ENCODE results near the gene TOGARAM2.

TOGARAM2 gene

DNA sequence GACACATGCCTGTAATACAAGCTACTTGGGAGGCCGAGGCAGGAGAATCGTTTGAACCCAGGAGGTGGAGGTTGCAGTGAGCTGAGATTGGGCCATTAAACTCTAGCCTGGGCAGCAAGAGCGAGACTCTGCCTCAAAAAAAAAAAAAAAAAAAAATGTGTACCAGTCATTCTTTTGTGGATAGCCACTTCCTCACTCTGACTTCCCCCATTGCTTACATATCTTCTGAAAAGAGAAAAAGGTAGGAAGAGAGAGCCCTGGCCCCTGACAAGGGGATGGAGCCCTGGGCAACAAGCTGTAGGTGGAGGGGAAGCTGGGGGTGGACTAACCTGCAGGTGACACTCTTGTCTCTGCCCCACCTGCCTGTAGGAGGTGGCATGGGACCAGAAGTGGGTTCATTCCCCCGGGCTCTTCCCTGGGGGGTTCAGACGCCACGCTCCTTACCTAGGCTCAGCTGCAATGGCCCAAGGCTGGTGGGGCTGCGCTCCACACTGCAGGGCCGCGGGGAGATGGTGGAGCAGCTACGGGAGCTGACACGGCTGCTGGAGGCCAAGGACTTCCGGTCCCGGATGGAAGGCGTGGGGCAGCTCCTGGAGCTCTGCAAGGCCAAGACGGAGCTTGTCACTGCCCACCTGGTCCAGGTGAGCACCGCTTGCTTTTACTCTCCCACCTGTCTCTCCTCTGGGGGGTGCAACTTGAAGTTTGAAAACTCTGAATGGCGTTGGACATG is 54.1 kb downstream of the TOGARAM2 start:
- Histone ChIP-seq H3K4me1 (ENCODE audit: control insufficient read depth, insufficient read depth, low read length) (no peaks in the 10 kb centered on the region), H3K4me3 (ENCODE audit: insufficient read depth, low read depth, low read length) (no peak overlapping the region), H3K9me3 (ENCODE audit: control insufficient read depth, low read length) (no peaks in the 10 kb centered on the region), H3K27me3 (ENCODE audit: control insufficient read depth, insufficient read depth, low read length, poor library complexity, severe bottlenecking) (no peaks in the 10 kb centered on the region), H3K36me3 (ENCODE audit: control insufficient read depth, insufficient read depth, low read length) (no peaks in the 10 kb centered on the region), H3K27ac (ENCODE audit: insufficient read depth, low read depth, low read length, poor library complexity, severe bottlenecking) (no peak overlapping the region)
- WGBS, 2 experiments: 95 to 97% methylated on average over 17 of the region's 17 CpGs

- H3K4me3 ChIP-seq (ENCODE audit: insufficient read depth, low read depth, low read length): no peak overlapping the region
- H3K27me3 ChIP-seq (ENCODE audit: control insufficient read depth, insufficient read depth, low read length, poor library complexity, severe bottlenecking): no peaks in the 10 kb centered on the region
- H3K36me3 ChIP-seq (ENCODE audit: control insufficient read depth, insufficient read depth, low read length): no peaks in the 10 kb centered on the region
- WGBS, 2 experiments: 79 to 90% methylated on average over 3 of the region's 4 CpGs
- no peak overlapping the region for H3K27ac ChIP-seq (ENCODE audit: insufficient read depth, low read depth, low read length, poor library complexity, severe bottlenecking)
- H3K9me3 ChIP-seq (ENCODE audit: control insufficient read depth, low read length): no peaks in the 10 kb centered on the region
- peaks cover 2% of the 10 kb centered on the region for H3K4me1 ChIP-seq (ENCODE audit: control insufficient read depth, insufficient read depth, low read length)
Measured at GRCh38 chr2:29039718-29040480, 58.8 kb downstream of the TOGARAM2 start.

- no peaks in the 10 kb centered on the region for H3K36me3 ChIP-seq (ENCODE audit: control insufficient read depth, insufficient read depth, low read length)
- no peak overlapping the region for H3K4me3 ChIP-seq (ENCODE audit: insufficient read depth, low read depth, low read length)
- H3K27ac ChIP-seq (ENCODE audit: insufficient read depth, low read depth, low read length, poor library complexity, severe bottlenecking): no peak overlapping the region
- peaks cover 2% of the 10 kb centered on the region for H3K4me1 ChIP-seq (ENCODE audit: control insufficient read depth, insufficient read depth, low read length)
- no peaks in the 10 kb centered on the region for H3K27me3 ChIP-seq (ENCODE audit: control insufficient read depth, insufficient read depth, low read length, poor library complexity, severe bottlenecking)
- WGBS, 2 experiments: 83 to 87% methylated on average over 6 of the region's 6 CpGs
- H3K9me3 ChIP-seq (ENCODE audit: control insufficient read depth, low read length): no peaks in the 10 kb centered on the region
Measured at GRCh38 chr2:29040552-29040951, 59.5 kb downstream of the TOGARAM2 start.

- H3K4me1 ChIP-seq (ENCODE audit: control insufficient read depth, insufficient read depth, low read length): peaks cover 2% of the 10 kb centered on the region
- H3K36me3 ChIP-seq (ENCODE audit: control insufficient read depth, insufficient read depth, low read length): no peaks in the 10 kb centered on the region
- H3K27ac ChIP-seq (ENCODE audit: insufficient read depth, low read depth, low read length, poor library complexity, severe bottlenecking): no peak overlapping the region
- H3K27me3 ChIP-seq (ENCODE audit: control insufficient read depth, insufficient read depth, low read length, poor library complexity, severe bottlenecking): no peaks in the 10 kb centered on the region
- 91% methylated on average over 9 of the region's 9 CpGs for WGBS, 2 experiments
- H3K9me3 ChIP-seq (ENCODE audit: control insufficient read depth, low read length): no peaks in the 10 kb centered on the region
- H3K4me3 ChIP-seq (ENCODE audit: insufficient read depth, low read depth, low read length): no peak overlapping the region
Measured at GRCh38 chr2:29041161-29041660, 60.1 kb downstream of the TOGARAM2 start.

GRCh38 chr2:29042561-29043075 is 61.5 kb downstream of the TOGARAM2 start:
- no peaks in the 10 kb centered on the region for H3K36me3 ChIP-seq (ENCODE audit: control insufficient read depth, insufficient read depth, low read length)
- WGBS, 2 experiments: 87 to 90% methylated on average over 9 of the region's 9 CpGs
- H3K9me3 ChIP-seq (ENCODE audit: control insufficient read depth, low read length): no peaks in the 10 kb centered on the region
- no peak overlapping the region for H3K4me3 ChIP-seq (ENCODE audit: insufficient read depth, low read depth, low read length)
- peaks cover 2% of the 10 kb centered on the region for H3K4me1 ChIP-seq (ENCODE audit: control insufficient read depth, insufficient read depth, low read length)
- no peaks in the 10 kb centered on the region for H3K27me3 ChIP-seq (ENCODE audit: control insufficient read depth, insufficient read depth, low read length, poor library complexity, severe bottlenecking)
- no peak overlapping the region for H3K27ac ChIP-seq (ENCODE audit: insufficient read depth, low read depth, low read length, poor library complexity, severe bottlenecking)

DNA sequence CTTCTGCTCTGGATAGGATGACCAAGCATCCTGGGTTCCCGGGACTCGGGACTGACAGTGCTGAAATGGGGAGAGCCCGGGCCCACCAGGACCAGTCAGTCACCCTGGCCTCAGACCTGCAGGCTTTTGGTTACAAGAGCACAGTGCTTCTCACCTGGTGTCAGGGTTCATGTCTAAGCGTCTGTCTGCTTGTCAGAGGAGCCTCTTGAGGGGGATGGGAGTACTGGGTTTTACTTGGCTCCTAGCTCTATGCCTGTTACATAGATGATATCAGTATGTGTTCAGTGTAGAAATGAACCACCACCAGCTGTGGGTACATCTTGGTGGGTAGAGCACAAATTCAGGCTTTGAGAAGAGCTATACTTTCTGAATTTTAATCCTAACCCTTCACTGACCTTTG is 63.4 kb downstream of the TOGARAM2 start:
- H3K4me1 ChIP-seq (ENCODE audit: control insufficient read depth, insufficient read depth, low read length): peaks cover 2% of the 10 kb centered on the region
- H3K4me3 ChIP-seq (ENCODE audit: insufficient read depth, low read depth, low read length): no peak overlapping the region
- H3K9me3 ChIP-seq (ENCODE audit: control insufficient read depth, low read length): no peaks in the 10 kb centered on the region
- no peaks in the 10 kb centered on the region for H3K36me3 ChIP-seq (ENCODE audit: control insufficient read depth, insufficient read depth, low read length)
- WGBS, 2 experiments: 90 to 98% methylated on average over 4 of the region's 4 CpGs
- H3K27me3 ChIP-seq (ENCODE audit: control insufficient read depth, insufficient read depth, low read length, poor library complexity, severe bottlenecking): no peaks in the 10 kb centered on the region
- no peak overlapping the region for H3K27ac ChIP-seq (ENCODE audit: insufficient read depth, low read depth, low read length, poor library complexity, severe bottlenecking)

DNA sequence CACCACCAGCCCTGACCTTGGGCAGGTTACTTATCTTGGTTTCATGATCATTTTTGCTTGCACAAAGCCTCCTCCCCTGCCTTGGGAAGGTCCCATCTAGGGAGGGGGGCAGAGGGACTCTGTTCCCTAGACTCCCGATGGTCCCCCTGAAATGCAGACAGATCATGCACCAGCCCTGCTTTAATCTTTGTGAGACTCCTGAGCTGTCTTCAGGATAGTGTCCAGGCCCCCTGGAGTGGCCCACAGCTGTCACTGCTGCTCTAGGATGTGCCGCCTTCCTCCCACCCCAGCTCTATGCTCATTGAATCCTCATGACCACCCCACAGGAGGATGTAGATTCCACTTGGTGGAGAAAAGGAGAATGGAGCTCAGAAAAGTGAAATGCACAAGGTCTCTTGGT is 65.2 kb downstream of the TOGARAM2 start:
- Histone ChIP-seq H3K27me3 (ENCODE audit: control insufficient read depth, insufficient read depth, low read length, poor library complexity, severe bottlenecking) (no peaks in the 10 kb centered on the region), H3K4me1 (ENCODE audit: control insufficient read depth, insufficient read depth, low read length) (peaks cover 2% of the 10 kb centered on the region), H3K4me3 (ENCODE audit: insufficient read depth, low read depth, low read length) (no peak overlapping the region), H3K36me3 (ENCODE audit: control insufficient read depth, insufficient read depth, low read length) (no peaks in the 10 kb centered on the region), H3K27ac (ENCODE audit: insufficient read depth, low read depth, low read length, poor library complexity, severe bottlenecking) (no peak overlapping the region), H3K9me3 (ENCODE audit: control insufficient read depth, low read length) (no peaks in the 10 kb centered on the region)
- WGBS, 2 experiments: 94 to 99% methylated on average over 2 of the region's 2 CpGs

GRCh38 chr2:29047083-29047845 is 66.2 kb downstream of the TOGARAM2 start:
- Histone ChIP-seq H3K36me3 (ENCODE audit: control insufficient read depth, insufficient read depth, low read length) (no peaks in the 10 kb centered on the region), H3K4me3 (ENCODE audit: insufficient read depth, low read depth, low read length) (no peak overlapping the region), H3K4me1 (ENCODE audit: control insufficient read depth, insufficient read depth, low read length) (peaks cover 1% of the 10 kb centered on the region), H3K9me3 (ENCODE audit: control insufficient read depth, low read length) (no peaks in the 10 kb centered on the region), H3K27me3 (ENCODE audit: control insufficient read depth, insufficient read depth, low read length, poor library complexity, severe bottlenecking) (no peaks in the 10 kb centered on the region), H3K27ac (ENCODE audit: insufficient read depth, low read depth, low read length, poor library complexity, severe bottlenecking) (no peak overlapping the region)
- 93 to 94% methylated on average over 9 of the region's 9 CpGs for WGBS, 2 experiments

DNA sequence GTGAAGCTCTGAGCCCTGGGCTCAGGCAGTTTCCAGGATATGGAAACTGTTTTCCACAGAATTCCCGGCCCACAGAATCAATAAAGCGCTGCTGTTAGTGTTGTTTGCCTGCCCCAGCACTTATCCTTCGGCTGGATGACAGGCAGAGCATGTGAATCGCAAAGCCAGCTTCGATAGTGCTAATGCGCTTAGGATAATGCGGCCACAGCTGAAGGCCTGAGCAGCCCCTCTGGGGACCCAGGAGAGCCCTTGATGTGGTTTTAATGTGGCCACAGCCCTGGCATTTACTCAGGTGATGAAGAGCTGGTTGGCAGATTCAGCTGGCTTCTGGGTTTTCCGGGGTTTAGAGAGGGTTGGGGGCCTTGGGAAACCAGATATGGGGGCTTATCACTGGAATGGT is 69.5 kb downstream of the TOGARAM2 start:
- H3K4me1 ChIP-seq (ENCODE audit: control insufficient read depth, insufficient read depth, low read length): no peaks in the 10 kb centered on the region
- no peaks in the 10 kb centered on the region for H3K36me3 ChIP-seq (ENCODE audit: control insufficient read depth, insufficient read depth, low read length)
- no peaks in the 10 kb centered on the region for H3K9me3 ChIP-seq (ENCODE audit: control insufficient read depth, low read length)
- H3K4me3 ChIP-seq (ENCODE audit: insufficient read depth, low read depth, low read length): no peak overlapping the region
- no peaks in the 10 kb centered on the region for H3K27me3 ChIP-seq (ENCODE audit: control insufficient read depth, insufficient read depth, low read length, poor library complexity, severe bottlenecking)
- 94% methylated on average over 8 of the region's 8 CpGs for WGBS, 2 experiments
- H3K27ac ChIP-seq (ENCODE audit: insufficient read depth, low read depth, low read length, poor library complexity, severe bottlenecking): no peak overlapping the region

DNA sequence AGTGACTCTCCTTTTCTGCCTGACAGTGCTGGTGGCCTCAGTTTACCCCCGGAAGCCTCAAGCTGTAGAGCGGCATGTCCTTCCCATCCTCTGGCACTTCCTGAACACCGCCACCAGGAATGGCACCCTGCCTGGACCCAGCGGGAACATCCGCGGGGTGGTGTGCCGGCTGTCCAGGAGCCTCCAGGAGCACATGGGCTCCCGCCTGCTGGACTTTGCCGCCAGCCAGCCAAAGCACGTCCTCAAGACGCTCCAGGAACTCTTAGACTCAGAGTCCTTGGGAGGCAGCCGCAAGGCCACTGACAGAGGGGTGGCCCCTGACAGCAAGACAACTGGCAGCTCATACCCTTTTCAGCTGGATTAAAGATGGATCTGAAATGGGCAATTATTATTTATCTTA is 70.6 kb downstream of the TOGARAM2 start:
- Histone ChIP-seq H3K27ac (ENCODE audit: insufficient read depth, low read depth, low read length, poor library complexity, severe bottlenecking) (no peak overlapping the region), H3K4me3 (ENCODE audit: insufficient read depth, low read depth, low read length) (no peak overlapping the region), H3K27me3 (ENCODE audit: control insufficient read depth, insufficient read depth, low read length, poor library complexity, severe bottlenecking) (no peaks in the 10 kb centered on the region), H3K36me3 (ENCODE audit: control insufficient read depth, insufficient read depth, low read length) (no peaks in the 10 kb centered on the region), H3K9me3 (ENCODE audit: control insufficient read depth, low read length) (no peaks in the 10 kb centered on the region), H3K4me1 (ENCODE audit: control insufficient read depth, insufficient read depth, low read length) (no peaks in the 10 kb centered on the region)
- WGBS, 2 experiments: 91 to 92% methylated on average over 12 of the region's 12 CpGs

Data from ectodermal cell (in vitro differentiated cells).